HepG2 (cell line): ENCODE measurements around the gene GYS1. TPM values are rescaled to one million over a fixed set of nuclear protein-coding genes. Genes with fewer than 3 reads are reported as not detected.

ENCODE experiments used
- BHLHE40 ChIP-seq: IDR thresholded peaks from 2 replicates; pipeline ENCODE4 v1.6.1; 2011; ENCODE audit warnings: low read length, improper control_type of control experiment
- CBX1 ChIP-seq: IDR thresholded peaks from one replicate; pipeline ENCODE4 v1.6.1; 2016; ENCODE audit warnings: antibody characterized with exemption, low read depth
- FOXK1 ChIP-seq: sonication (generic); formaldehyde crosslinking; IDR thresholded peaks from 2 replicates; pipeline ENCODE4 v1.4.0; 2020; ENCODE audit warnings: low read depth, missing genetic modification reagents, borderline replicate concordance
- GATA4 ChIP-seq: sonication (generic); IDR thresholded peaks from 2 replicates; pipeline ENCODE4 v1.6.1; 2016; ENCODE audit warnings: antibody characterized with exemption, low read depth, borderline replicate concordance
- SRF ChIP-seq: IDR thresholded peaks from 2 replicates; pipeline ENCODE4 v1.6.1; 2011; ENCODE audit warnings: mild to moderate bottlenecking, low read depth, low read length, moderate library complexity
- TBX2 ChIP-seq: sonication (generic); formaldehyde crosslinking; IDR thresholded peaks from 2 replicates; pipeline ENCODE4 v1.5.0; 2020; ENCODE audit warnings: missing genetic modification reagents, mild to moderate bottlenecking, borderline replicate concordance
- TCF7 ChIP-seq: sonication (generic); IDR thresholded peaks from 2 replicates; pipeline ENCODE4 v1.6.1; 2016; ENCODE audit warnings: antibody characterized with exemption, low read depth
- U2AF2 ChIP-seq: fragments of 200-400 bp; formaldehyde crosslinking; IDR thresholded peaks from 2 replicates; pipeline ENCODE4 v1.6.1; 2017; ENCODE audit warnings: low read depth, mild to moderate bottlenecking, low read length
- ZNF12 ChIP-seq: sonication (generic); formaldehyde crosslinking; IDR thresholded peaks from 2 replicates; pipeline ENCODE4 v1.5.0; 2020; ENCODE audit warnings: missing genetic modification reagents
- ZNF143 ChIP-seq: sonication (generic); formaldehyde crosslinking; IDR thresholded peaks from 2 replicates; pipeline ENCODE4 v1.4.0; 2020; ENCODE audit warnings: missing genetic modification reagents
- ZNF30 ChIP-seq: sonication (generic); formaldehyde crosslinking; IDR thresholded peaks from 2 replicates; pipeline ENCODE4 v1.5.0; 2020; ENCODE audit warnings: mild to moderate bottlenecking, missing genetic modification reagents
- ZNF326 ChIP-seq: sonication (generic); formaldehyde crosslinking; IDR thresholded peaks from 2 replicates; pipeline ENCODE4 v1.4.0; 2020; ENCODE audit warnings: missing genetic modification reagents, borderline replicate concordance
- ZNF337 ChIP-seq: sonication (generic); formaldehyde crosslinking; IDR thresholded peaks from 2 replicates; pipeline ENCODE4 v1.5.1; 2020; ENCODE audit warnings: missing genetic modification reagents, low read depth, mild to moderate bottlenecking, borderline replicate concordance
- ZNF343 ChIP-seq: sonication (generic); formaldehyde crosslinking; IDR thresholded peaks from 2 replicates; pipeline ENCODE4 v1.4.0; 2020; ENCODE audit warnings: mild to moderate bottlenecking, missing genetic modification reagents
- ZNF446 ChIP-seq: sonication (generic); formaldehyde crosslinking; IDR thresholded peaks from 2 replicates; pipeline ENCODE4 v1.5.0; 2020; ENCODE audit warnings: mild to moderate bottlenecking, missing genetic modification reagents
- ZNF737 ChIP-seq: sonication (generic); formaldehyde crosslinking; IDR thresholded peaks from 2 replicates; pipeline ENCODE4 v1.5.0; 2020; ENCODE audit warnings: missing genetic modification reagents, mild to moderate bottlenecking, borderline replicate concordance
- ZNF747 ChIP-seq: sonication (generic); formaldehyde crosslinking; IDR thresholded peaks from 2 replicates; pipeline ENCODE4 v1.8.1; 2023; ENCODE audit warnings: missing genetic modification reagents, mild to moderate bottlenecking, borderline replicate concordance
- ZSCAN21 ChIP-seq: sonication (generic); formaldehyde crosslinking; IDR thresholded peaks from 2 replicates; pipeline ENCODE4 v1.8.0; 2022; ENCODE audit warnings: mild to moderate bottlenecking, missing genetic modification reagents, moderate library complexity, borderline replicate concordance
- polyA plus RNA-seq, 8 experiments: library from polyadenylated mRNA; depleted of rRNA in 3 of 8; stranded (reverse) in 7 of 8; unstranded in 1 of 8; fragments of >200 nt; fragmentation: Illumina TruSeq in 4 of 8; extraction: Trizol in 4 of 8; gene quantifications; 2 replicates each; pipeline versions ENCODE4 v1.2.1 to v1.2.3, GENCODE V29; 2011 to 2016; ENCODE audit warnings: low read depth in 4 of 8, missing spikeins in 1 of 8, mixed read lengths in 1 of 8; ENCODE audit not compliant: insufficient read depth in 1 of 8
- total RNA-seq, 5 experiments: library from RNA; depleted of rRNA; stranded (reverse); fragments of >200 nt; fragmentation: Illumina TruSeq; extraction: Trizol; gene quantifications; 2 replicates each; pipeline ENCODE4 v1.2.3, GENCODE V29; 2016; ENCODE audit warnings: low read depth in 1 of 5
- TF ChIP-seq, protein P1 (sequence below): sonication (generic); formaldehyde crosslinking; IDR thresholded peaks from 2 replicates; pipeline ENCODE4 v1.8.0; 2022; ENCODE audit warnings: mild to moderate bottlenecking, missing genetic modification reagents, borderline replicate concordance
- TF ChIP-seq, protein P2 (sequence below): IDR thresholded peaks from 2 replicates; pipeline ENCODE4 v1.6.1; 2016; ENCODE audit warnings: low read depth, control low read depth
- TF ChIP-seq, protein P3 (sequence below): IDR thresholded peaks from 2 replicates; pipeline ENCODE4 v1.6.1; 2016; ENCODE audit warnings: missing biosample characterization, missing genetic modification reagents, low read depth
- TF ChIP-seq, protein P4 (sequence below): sonication (generic); formaldehyde crosslinking; IDR thresholded peaks from 2 replicates; pipeline ENCODE4 v1.4.0; 2020; ENCODE audit warnings: missing genetic modification reagents; ENCODE audit errors: not compliant biosample characterization
- TF ChIP-seq, protein P5 (sequence below): sonication (generic); formaldehyde crosslinking; IDR thresholded peaks from 2 replicates; pipeline ENCODE4 v1.5.0; 2020; ENCODE audit warnings: mild to moderate bottlenecking, missing genetic modification reagents

The GYS1 gene
- total and polyA plus RNA-seq, 2 of the 13 experiments (the other 11 are each of a cell fraction or from before 2014, with no cell fraction given): 18.4 to 42.1 TPM

DNA sequence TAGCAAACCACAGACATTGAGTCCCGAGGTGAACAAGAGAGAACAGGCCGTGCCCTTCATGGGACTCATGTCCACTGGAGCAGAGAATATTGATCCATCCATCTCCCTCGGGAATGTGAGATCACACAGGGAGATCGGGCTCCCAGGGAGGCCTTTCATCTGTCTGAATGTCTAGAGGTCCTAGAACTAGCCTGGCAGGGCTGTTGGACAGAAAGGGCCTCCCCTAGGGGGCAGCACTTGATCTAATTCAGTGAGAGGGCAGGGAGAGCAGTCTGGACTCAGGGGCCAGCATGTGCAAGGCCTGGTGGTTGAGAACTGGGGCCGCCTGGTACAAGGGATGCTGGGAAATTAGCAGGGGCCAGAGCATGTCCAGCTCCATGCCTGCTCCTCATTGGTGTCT, 4.9 kb upstream of the GYS1 start (continued):
- TF ChIP-seq, protein P1, sequence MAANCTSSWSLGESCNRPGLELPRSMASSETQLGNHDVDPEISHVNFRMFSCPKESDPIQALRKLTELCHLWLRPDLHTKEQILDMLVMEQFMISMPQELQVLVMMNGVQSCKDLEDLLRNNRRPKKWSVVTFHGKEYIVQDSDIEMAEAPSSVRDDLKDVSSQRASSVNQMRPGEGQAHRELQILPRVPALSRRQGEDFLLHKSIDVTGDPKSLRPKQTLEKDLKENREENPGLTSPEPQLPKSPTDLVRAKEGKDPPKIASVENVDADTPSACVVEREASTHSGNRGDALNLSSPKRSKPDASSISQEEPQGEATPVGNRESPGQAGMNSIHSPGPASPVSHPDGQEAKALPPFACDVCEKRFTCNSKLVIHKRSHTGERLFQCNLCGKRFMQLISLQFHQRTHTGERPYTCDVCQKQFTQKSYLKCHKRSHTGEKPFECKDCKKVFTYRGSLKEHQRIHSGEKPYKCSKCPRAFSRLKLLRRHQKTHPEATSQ: no peak
- TF ChIP-seq FOXK1 (CRISPR knock-in tag) (no peak), TBX2 (CRISPR knock-in tag) (peak; percentile 26; the same call in 1 of the 2 replicates), ZNF737 (CRISPR knock-in tag) (no peak), BHLHE40 (no peak), ZNF30 (no peak), ZNF143 (peak; percentile 52; the same call in 1 of the 2 replicates), ZNF343 (CRISPR knock-in tag) (no peak), U2AF2 (no peak), TCF7 (no peak), CBX1 (no peak), SRF (no peak), ZNF326 (CRISPR knock-in tag) (no peak), ZNF747 (no peak), ZNF12 (no peak), ZNF446 (no peak), ZSCAN21 (CRISPR knock-in tag) (no peak), GATA4 (no peak), ZNF337 (CRISPR knock-in tag) (no peak)
- TF ChIP-seq, protein P2, sequence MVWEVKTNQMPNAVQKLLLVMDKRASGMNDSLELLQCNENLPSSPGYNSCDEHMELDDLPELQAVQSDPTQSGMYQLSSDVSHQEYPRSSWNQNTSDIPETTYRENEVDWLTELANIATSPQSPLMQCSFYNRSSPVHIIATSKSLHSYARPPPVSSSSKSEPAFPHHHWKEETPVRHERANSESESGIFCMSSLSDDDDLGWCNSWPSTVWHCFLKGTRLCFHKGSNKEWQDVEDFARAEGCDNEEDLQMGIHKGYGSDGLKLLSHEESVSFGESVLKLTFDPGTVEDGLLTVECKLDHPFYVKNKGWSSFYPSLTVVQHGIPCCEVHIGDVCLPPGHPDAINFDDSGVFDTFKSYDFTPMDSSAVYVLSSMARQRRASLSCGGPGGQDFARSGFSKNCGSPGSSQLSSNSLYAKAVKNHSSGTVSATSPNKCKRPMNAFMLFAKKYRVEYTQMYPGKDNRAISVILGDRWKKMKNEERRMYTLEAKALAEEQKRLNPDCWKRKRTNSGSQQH: no peak
- TF ChIP-seq, protein P3, sequence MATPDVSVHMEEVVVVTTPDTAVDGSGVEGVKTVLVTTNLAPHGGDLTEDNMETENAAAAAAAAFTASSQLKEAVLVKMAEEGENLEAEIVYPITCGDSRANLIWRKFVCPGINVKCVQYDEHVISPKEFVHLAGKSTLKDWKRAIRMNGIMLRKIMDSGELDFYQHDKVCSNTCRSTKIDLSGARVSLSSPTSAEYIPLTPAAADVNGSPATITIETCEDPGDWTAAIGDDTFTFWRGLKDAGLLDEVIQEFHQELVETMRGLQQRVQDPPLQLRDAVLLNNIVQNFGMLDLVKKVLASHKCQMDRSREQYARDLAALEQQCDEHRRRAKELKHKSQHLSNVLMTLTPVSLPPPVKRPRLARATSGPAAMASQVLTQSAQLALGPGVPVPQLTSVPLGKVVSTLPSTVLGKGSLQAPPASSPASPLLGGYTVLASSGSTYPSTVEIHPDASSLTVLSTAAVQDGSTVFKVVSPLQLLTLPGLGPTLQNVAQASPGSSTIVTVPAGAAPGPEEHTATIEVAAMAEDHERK (CRISPR knock-in tag): no peak
- TF ChIP-seq, protein P4, sequence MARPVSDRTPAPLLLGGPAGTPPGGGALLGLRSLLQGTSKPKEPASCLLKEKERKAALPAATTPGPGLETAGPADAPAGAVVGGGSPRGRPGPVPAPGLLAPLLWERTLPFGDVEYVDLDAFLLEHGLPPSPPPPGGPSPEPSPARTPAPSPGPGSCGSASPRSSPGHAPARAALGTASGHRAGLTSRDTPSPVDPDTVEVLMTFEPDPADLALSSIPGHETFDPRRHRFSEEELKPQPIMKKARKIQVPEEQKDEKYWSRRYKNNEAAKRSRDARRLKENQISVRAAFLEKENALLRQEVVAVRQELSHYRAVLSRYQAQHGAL: no peak
- TF ChIP-seq, protein P5, sequence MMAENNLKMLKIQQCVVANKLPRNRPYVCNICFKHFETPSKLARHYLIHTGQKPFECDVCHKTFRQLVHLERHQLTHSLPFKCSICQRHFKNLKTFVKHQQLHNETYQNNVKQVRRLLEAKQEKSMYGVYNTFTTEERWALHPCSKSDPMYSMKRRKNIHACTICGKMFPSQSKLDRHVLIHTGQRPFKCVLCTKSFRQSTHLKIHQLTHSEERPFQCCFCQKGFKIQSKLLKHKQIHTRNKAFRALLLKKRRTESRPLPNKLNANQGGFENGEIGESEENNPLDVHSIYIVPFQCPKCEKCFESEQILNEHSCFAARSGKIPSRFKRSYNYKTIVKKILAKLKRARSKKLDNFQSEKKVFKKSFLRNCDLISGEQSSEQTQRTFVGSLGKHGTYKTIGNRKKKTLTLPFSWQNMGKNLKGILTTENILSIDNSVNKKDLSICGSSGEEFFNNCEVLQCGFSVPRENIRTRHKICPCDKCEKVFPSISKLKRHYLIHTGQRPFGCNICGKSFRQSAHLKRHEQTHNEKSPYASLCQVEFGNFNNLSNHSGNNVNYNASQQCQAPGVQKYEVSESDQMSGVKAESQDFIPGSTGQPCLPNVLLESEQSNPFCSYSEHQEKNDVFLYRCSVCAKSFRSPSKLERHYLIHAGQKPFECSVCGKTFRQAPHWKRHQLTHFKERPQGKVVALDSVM (CRISPR knock-in tag): no peak
